Spleen (tissue), 7 donors: ENCODE data around the gene LIMS3.
"Not testable (repeated sequence)": the region's sequence is repeated elsewhere in the genome, so short reads cannot be mapped to it uniquely, and the experiment has no call there.

Source experiments
- POLR2A ChIP-seq, 3 donors: fragments of 450-650 bp; IDR thresholded peaks; one replicate each; pipeline ENCODE4 v1.5.1; 2017; ENCODE audit warnings: antibody characterized with exemption in 3 of 3, mild to moderate bottlenecking in 1 of 3
- TF ChIP-seq, protein P1 (sequence below), 11 experiments: fragments of 200-600 bp in 7 of 11; fragments of 450-650 bp in 4 of 11; sonication (generic) in 4 of 11; IDR thresholded peaks in 8 of 11; conservative IDR thresholded peaks in 3 of 11; 1 replicate in 7 of 11; 2 replicates in 4 of 11; pipeline versions ENCODE4 v1.4.0 to v1.8.0; 2016 to 2021; ENCODE audit warnings: antibody characterized with exemption in 11 of 11, inconsistent platforms in 4 of 11, mild to moderate bottlenecking in 1 of 11
- donor health status: DM: no; HTN: no; CAD: no; lungs with moderate emphysema.
- donor health status: DM: no; HTN: no; CAD: no.
- donor health status: DM: no; HTN: no; CAD: no.

DNA sequence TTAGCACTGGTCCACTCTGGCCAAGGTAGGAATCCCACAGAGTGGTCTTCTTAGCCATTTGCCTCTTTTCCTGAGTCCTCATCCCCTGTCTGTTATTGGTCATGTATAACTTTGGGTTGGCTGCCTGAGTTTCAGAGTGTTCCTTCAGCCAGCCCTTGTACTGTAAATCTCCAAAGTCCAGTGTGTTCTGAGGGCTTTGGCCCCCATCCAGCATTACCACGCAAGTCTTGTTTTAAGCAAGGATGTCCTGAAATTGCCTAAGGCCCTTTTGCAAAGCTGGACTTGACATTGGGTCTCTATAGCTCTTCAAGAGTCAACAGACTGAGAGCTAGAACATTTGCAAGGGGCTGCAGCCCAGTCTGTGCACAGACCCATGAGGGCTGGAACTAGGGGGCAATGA is 68.4 kb downstream of the LIMS3 start:
- TF ChIP-seq, protein P1, sequence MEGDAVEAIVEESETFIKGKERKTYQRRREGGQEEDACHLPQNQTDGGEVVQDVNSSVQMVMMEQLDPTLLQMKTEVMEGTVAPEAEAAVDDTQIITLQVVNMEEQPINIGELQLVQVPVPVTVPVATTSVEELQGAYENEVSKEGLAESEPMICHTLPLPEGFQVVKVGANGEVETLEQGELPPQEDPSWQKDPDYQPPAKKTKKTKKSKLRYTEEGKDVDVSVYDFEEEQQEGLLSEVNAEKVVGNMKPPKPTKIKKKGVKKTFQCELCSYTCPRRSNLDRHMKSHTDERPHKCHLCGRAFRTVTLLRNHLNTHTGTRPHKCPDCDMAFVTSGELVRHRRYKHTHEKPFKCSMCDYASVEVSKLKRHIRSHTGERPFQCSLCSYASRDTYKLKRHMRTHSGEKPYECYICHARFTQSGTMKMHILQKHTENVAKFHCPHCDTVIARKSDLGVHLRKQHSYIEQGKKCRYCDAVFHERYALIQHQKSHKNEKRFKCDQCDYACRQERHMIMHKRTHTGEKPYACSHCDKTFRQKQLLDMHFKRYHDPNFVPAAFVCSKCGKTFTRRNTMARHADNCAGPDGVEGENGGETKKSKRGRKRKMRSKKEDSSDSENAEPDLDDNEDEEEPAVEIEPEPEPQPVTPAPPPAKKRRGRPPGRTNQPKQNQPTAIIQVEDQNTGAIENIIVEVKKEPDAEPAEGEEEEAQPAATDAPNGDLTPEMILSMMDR (IDR thresholded peaks at IDR 0.05 in 8 of 11, conservative IDR thresholded peaks at IDR 0.05 in 3 of 11) = not testable (repeated sequence)
- not testable (repeated sequence) for TF ChIP-seq POLR2A (IDR thresholded peaks at IDR 0.05)
